Stimulated activated CD4-positive, alpha-beta T cell treated with anti-CD3 and anti-CD28 coated beads, TNF-alpha, amount 100 ng/mL, for 24 hours (primary cell): ENCODE measurements around the gene IL6R.

Source experiments
- DNase-seq, 3 experiments: peaks; one replicate each; pipeline ENCODE4 v3.0.0-alpha.2; 2020; ENCODE audit warnings: low read depth in 3 of 3

The IL6R gene

GRCh38 chr1:154453161-154453560 lies 48.0 kb downstream of the IL6R start:
- no peak for DNase-seq

GRCh38 chr1:154453574-154454352 lies 48.6 kb downstream of the IL6R start:
- DNase-seq, result no peak

DNA sequence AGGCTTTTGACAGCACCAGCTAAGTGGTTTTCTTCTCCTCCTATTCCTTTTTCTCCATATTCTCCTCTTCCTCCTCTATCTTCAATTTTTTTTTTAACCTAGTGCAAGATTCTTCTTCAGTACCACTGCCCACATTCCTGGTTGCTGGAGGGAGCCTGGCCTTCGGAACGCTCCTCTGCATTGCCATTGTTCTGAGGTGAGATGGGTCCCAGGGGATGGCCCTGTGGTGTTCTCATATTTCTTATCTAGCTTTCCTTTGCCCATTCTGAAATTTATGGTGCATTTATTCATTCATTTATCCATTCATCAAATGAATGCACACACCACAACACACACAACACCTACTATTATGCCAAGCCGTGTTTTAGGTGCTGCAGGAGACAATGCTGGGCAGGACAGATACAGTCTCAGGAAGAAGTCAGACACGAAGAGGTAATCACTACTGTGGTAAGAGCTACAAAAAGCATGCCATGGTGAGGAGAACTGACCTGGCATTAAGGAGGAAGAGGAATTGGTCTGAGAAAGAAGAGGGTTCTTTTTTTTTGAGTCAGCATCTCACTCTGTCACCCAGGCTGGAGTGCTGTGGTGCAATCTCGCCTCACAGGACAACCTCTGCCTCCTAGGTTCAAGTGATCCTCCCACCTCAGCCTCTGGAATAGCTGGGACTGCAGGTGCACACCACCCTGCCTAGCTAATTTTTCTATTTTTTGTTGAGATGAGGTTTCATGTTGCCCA lies 49.4 kb downstream of the IL6R start:
- DNase-seq, result no peak

DNA sequence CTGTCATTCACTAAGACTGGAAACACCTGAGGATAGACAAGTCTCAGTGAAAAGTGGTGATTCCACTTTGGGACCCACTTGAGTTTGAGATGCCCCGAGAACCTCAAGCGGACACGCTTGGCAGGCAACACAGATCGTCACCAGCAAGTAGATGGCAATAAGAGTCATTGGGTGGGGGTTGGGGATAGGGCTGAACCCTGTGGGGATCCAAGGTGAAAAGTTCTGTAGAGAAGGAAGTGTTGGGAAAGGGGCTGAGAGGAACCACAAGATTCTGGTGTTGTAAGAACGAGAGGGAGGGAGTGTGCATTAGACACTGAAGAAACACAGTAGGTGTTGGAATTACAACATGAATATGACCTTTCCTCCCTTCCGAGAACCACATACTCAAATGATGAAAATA lies 51.5 kb downstream of the IL6R start:
- no peak for DNase-seq

GRCh38 chr1:154459080-154459479 lies 53.9 kb downstream of the IL6R start:
- DNase-seq, result no peak

- DNase-seq, result no peak
These were observed 55.6 kb downstream of the IL6R start for GRCh38 chr1:154460695-154461260.

DNA sequence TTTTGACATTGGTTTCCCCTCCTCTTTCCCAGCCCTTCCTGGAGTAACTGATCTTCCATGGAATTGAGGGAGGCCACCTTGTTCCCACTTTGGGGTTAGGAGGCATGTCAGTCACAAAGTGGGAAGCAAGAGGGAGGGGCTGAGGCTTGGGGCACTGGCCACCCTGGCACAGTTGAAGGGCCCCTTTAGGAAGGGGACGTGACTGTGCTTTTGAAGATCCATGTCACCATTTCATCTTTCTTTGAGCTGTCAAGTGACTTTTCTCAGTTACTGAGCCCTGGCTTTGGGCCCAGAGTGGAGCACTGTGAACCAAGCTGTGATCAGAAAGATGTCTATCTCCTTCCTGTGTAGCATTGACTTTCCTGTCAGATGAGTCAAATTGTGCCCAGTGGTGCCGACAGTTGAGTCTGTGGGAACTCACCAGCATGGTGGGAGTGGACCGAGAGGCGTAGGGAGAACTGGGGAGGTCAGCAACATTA lies 58.4 kb downstream of the IL6R start:
- peak; percentile 24 to 63 (median 34) for DNase-seq

DNA sequence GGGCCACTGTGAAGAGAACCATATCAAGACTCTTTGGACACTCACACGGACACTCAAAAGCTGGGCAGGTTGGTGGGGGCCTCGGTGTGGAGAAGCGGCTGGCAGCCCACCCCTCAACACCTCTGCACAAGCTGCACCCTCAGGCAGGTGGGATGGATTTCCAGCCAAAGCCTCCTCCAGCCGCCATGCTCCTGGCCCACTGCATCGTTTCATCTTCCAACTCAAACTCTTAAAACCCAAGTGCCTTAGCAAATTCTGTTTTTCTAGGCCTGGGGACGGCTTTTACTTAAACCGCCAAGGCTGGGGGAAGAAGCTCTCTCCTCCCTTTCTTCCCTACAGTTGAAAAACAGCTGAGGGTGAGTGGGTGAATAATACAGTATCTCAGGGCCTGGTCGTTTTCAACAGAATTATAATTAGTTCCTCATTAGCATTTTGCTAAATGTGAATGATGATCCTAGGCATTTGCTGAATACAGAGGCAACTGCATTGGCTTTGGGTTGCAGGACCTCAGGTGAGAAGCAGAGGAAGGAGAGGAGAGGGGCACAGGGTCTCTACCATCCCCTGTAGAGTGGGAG lies 60.6 kb downstream of the IL6R start:
- no peak for DNase-seq

DNA sequence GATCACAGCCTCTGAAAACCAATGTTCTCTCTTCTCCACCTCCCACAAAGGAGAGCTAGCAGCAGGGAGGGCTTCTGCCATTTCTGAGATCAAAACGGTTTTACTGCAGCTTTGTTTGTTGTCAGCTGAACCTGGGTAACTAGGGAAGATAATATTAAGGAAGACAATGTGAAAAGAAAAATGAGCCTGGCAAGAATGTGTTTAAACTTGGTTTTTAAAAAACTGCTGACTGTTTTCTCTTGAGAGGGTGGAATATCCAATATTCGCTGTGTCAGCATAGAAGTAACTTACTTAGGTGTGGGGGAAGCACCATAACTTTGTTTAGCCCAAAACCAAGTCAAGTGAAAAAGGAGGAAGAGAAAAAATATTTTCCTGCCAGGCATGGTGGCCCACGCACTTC lies 61.1 kb downstream of the IL6R start:
- no peak for DNase-seq

- no peak for DNase-seq
These were observed 61.8 kb downstream of the IL6R start for GRCh38 chr1:154466921-154467417.

DNA sequence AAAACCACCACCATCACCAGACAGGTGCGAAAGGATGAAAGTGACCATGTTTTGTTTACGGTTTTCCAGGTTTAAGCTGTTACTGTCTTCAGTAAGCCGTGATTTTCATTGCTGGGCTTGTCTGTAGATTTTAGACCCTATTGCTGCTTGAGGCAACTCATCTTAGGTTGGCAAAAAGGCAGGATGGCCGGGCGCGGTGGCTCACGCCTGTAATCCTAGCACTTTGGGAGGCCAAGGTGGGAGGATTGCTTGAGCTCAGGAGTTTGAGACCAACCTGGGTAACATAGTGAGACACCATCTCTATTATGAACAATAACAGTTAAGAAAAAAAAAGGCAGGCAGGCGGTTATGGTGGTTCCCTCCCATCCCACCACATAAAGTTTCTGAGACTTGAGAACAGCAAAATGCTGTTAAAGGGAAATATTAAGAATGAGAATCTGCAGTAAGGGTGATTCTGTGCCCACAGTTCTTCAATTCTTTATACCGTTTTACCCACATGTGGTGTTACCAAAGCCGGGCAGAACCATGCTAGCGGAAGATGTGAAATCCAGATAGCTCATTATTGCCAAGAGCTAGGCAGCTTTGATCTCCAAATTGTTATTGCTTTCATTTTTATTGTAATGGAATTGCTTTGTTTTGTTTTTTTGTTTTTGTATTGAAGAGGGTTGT lies 62.4 kb downstream of the IL6R start:
- no peak for DNase-seq

- no peak for DNase-seq
These were observed 63.5 kb downstream of the IL6R start for GRCh38 chr1:154468535-154469250.

GRCh38 chr1:154469844-154470560 lies 64.9 kb downstream of the IL6R start:
- no peak for DNase-seq

DNA sequence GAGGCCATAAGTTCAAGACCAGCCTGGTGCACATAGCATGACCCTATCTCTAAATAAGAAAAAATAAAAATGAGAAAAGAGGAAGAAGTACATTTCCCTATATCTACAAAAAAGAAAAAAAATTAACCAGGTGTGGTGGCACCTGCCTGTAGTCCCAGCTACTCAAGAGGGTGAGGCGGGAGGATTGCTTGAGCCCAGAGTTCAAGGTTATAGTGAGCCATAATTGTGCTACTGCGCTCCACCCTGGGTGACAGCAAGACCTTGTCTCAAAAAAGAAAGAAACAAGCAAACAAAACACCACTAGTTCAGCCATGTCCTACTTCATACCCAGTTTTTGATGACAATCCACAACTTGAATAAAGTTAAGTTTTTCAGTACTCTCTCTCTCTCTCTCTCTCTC lies 66.2 kb downstream of the IL6R start:
- no peak for DNase-seq

DNA sequence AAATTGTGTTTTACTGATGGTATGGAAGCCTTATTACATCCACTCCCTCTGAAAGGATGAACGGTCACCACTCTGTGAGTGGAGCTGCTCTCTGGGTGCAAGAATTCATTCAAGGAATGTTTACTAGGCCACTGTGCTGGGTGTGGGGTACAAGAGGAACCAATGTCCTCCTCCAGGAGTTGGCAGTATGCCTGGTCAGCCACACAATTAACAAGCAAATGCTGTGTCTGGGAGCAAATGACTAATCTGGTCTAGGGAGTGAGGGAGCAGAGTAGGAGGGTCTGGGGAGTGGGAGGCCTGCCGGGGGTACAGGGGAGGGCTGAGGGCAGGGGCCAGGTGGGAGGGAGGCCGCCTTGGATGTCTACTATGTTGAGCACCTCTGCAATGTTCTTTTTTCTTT lies 69.7 kb downstream of the IL6R start:
- no peak for DNase-seq

DNA sequence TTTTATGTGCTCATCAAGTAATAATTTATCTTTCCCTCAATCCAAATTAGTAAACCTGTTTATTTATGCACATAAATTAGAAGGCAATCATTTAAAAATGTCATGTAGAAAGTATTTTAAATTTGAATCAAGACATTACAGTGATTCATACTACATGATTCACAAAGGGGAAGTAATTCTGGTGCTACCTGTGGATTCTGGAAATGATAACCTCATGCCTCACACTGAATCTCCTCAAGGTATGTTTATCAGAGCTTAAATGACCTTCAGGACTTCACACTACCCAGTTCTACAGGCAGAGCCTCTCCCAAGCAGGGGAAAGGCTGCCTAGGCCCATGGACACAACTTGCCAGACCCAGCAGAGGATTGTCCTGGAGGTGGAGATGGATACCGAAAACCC lies 71.6 kb downstream of the IL6R start:
- DNase-seq, result no peak

DNA sequence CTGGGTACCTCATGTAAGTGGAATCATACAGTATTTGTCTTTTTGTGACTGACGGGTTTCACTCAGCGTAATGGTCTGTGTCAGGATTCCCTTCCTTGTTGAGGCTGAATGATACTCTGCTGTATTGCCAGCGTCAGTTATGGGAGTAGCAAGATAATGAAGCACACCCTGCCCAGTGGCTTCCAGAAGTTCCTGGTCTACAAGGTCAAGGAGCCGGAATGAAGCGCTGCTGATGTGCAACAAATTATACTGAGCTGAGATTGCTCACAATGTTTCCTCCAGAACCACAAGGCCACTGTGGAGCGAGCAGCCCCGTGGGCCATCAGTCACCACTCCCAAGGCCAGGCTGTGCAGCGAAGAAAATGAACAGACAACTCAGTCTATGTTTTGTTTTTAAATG lies 72.9 kb downstream of the IL6R start:
- no peak for DNase-seq

GRCh38 chr1:154478639-154479038 lies 73.5 kb downstream of the IL6R start:
- DNase-seq, result no peak

GRCh38 chr1:154479764-154480421 lies 74.8 kb downstream of the IL6R start:
- DNase-seq, result peak; percentile 33 to 56 (median 41)

DNA sequence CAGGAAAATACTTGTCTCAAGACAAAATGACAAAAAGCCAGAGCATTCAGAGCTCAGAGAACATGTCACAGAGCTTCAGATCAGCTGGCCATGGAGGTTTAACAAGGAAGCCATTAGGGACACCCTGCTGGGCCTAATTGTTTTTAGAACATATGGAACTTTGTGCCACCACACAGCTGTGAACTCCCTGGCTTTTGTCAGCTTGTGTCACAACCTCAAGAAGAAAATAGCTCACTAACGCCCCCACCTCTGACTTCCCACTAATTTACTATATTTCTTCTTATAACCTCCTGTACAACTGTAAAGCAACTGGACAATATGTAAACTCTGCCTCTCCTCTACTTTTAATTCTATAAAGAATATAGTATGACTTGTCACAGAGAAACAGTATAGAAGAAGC lies 75.9 kb downstream of the IL6R start:
- DNase-seq, result no peak
